Body of pancreas (tissue), 4 donors: ENCODE data around the gene RAD51B. TPM values are rescaled to one million over a fixed set of nuclear protein-coding genes. Genes with fewer than 3 reads are reported as not detected.

Source experiments
- ATAC-seq: fragments of 150-250 bp; one replicate; pipeline ENCODE4 v1.9.1; 2016
- DNase-seq, 4 donors: peaks; one replicate each; pipeline ENCODE4 v3.0.0-alpha.2; 2019
- H3K27ac ChIP-seq, 4 donors: fragments of 200-600 bp; sonication (generic); 1 replicate in 3 of 4; 2 replicates in 1 of 4; pipeline versions ENCODE4 v1.5.1 to v1.6.1; 2016 to 2019; ENCODE audit warnings: mild to moderate bottlenecking in 1 of 4, mixed read lengths in 1 of 4, moderate library complexity in 1 of 4
- H3K27me3 ChIP-seq, 2 donors: fragments of 200-600 bp; sonication (generic); one replicate each; pipeline ENCODE4 v1.6.0; 2016; ENCODE audit warnings: mild to moderate bottlenecking in 1 of 2
- H3K36me3 ChIP-seq, 2 donors: fragments of 200-600 bp; sonication (generic); replicated peaks in 1 of 2; 2 replicates each; pipeline ENCODE4 v1.5.1; 2016; ENCODE audit warnings: low read depth in 2 of 2; ENCODE audit not compliant: insufficient read depth in 1 of 2
- H3K4me1 ChIP-seq: fragments of 200-600 bp; sonication (generic); one replicate; pipeline ENCODE4 v1.6.0; 2016
- H3K4me3 ChIP-seq, 2 donors: fragments of 200-600 bp; sonication (generic); 1 replicate in 1 of 2; 2 replicates in 1 of 2; pipeline ENCODE4 v1.5.1; 2016 to 2019
- H3K9me3 ChIP-seq, 3 donors: fragments of 200-600 bp; sonication (generic); 1 replicate in 2 of 3; 2 replicates in 1 of 3; pipeline ENCODE4 v1.5.1; 2016
- CTCF ChIP-seq, 7 experiments: fragments of 450-650 bp in 4 of 7; fragments of 200-600 bp in 3 of 7; sonication (generic) in 3 of 7; IDR thresholded peaks; one replicate each; pipeline ENCODE4 v1.5.1; 2016 to 2019; ENCODE audit warnings: antibody characterized with exemption in 7 of 7
- POLR2A ChIP-seq, 3 donors: fragments of 450-650 bp; IDR thresholded peaks; one replicate each; pipeline ENCODE4 v1.6.1; 2016; ENCODE audit warnings: antibody characterized with exemption in 3 of 3, mild to moderate bottlenecking in 2 of 3
- WGBS, 2 donors: methylation state at CpG; one replicate each; pipeline ENCODE4 v1.1.5; 2017; 5-methylcytosine and 5-hydroxymethylcytosine counted together
- intact Hi-C: fragments of 100-400 bp; cut with DNase I; formaldehyde crosslinking; loops from one replicate; pipeline ENCODE4 v1.15.1; 2023
- total RNA-seq, 2 donors: library from RNA; depleted of rRNA; stranded (reverse); fragments of >200 nt; gene quantifications; one replicate each; pipeline ENCODE4 v1.1.0, GENCODE V29; 2016

Gene RAD51B
- total RNA-seq, 2 donors from 2014 or later = 12.2 to 29.6 TPM

DNA sequence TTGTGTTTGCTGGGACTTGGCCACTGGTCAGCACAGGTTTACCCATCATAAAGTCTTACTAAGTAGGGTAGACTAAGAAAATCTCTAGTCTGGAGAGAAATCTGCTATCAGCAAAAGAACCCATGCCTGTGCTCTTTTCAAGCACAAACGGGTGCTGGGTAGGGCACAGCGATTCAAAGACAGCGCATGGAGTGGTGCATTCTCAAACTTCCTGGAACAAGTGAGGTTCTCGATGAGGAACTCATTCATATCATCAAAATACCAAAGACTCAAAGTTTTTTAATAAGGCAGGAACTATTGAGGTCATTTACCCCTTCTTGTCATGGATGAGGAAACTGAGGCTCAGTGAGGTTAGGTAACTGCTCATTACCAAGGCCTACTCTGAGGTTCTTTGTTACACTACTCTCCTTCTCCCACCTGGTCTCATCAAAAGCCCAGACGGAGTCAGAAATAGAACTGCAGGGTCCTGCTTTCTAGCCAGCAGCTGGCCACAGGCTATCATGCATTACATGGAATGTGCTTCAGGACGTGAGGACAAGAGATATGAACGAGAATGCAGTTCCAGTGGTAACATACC, 583.0 kb downstream of the RAD51B start:
- no peak overlapping the region for H3K27ac ChIP-seq
- no peak overlapping the region for H3K4me3 ChIP-seq
- no peaks in the 10 kb centered on the region for H3K27me3 ChIP-seq
- no peaks in the 10 kb centered on the region for H3K36me3 ChIP-seq
- no peaks in the 10 kb centered on the region for H3K9me3 ChIP-seq
- TF ChIP-seq CTCF (IDR thresholded peaks at IDR 0.05) = no peak
- no peak for TF ChIP-seq POLR2A (IDR thresholded peaks at IDR 0.05)
- intact Hi-C loops = no loop called here
- 87 to 91% methylated on average over 7 of the region's 7 CpGs for WGBS, 2 donors
- no peak for ATAC-seq
- no peak for DNase-seq
- H3K4me1 ChIP-seq = peaks cover 21% of the 10 kb centered on the region

DNA sequence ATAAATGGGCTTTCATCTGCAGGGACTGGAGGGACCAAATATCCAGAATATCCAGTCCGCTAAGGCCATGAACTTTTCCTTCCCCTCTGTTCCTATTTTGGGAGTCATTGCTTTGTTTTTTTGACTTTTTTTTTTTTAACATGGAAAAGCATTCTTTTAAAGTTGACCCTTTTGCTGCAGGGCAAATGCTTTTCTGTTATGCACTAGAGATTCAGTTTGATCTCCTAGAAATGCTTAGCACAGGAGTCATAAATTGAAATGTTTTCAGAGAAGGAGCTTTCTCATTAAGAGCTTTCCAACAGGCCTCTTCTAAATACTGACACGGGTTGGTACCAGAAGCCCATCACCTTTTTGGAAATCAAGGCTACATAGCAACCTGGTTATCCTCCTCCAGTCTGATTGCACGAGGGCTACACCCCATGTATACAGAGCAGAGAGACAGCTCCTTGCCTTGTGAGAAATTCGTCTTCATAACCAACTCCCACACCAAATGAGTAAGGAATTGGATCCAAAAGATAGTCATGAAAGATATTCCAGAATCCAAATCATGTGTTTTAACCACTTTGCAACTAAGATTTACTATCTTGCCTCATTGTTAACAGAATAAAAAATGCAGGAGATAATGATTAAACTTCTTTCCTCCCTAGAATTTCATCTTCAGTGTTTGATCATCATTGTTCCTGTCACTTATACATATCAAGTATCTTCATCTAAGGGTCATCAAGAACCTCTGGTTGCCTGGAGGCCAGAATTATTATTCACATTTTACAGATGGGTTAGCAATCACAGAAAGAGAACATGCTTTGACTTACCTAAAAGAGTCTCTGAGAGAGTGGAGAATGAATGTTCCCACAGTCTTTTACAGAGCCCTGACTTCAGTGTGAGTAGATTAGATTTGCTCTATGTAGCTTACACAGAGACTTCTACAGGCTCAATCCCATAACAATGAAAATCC, 583.9 kb downstream of the RAD51B start:
- Histone ChIP-seq H3K4me3 (no peak overlapping the region), H3K4me1 (peaks cover 21% of the 10 kb centered on the region), H3K36me3 (no peaks in the 10 kb centered on the region), H3K9me3 (no peaks in the 10 kb centered on the region), H3K27me3 (no peaks in the 10 kb centered on the region), H3K27ac (no peak overlapping the region)
- TF ChIP-seq CTCF (IDR thresholded peaks at IDR 0.05) (no peak), POLR2A (IDR thresholded peaks at IDR 0.05) (no peak)
- intact Hi-C loops = no loop called here
- DNase-seq (no peak), ATAC-seq (no peak)
- 87 to 88% methylated on average over 4 of the region's 4 CpGs for WGBS, 2 donors

DNA sequence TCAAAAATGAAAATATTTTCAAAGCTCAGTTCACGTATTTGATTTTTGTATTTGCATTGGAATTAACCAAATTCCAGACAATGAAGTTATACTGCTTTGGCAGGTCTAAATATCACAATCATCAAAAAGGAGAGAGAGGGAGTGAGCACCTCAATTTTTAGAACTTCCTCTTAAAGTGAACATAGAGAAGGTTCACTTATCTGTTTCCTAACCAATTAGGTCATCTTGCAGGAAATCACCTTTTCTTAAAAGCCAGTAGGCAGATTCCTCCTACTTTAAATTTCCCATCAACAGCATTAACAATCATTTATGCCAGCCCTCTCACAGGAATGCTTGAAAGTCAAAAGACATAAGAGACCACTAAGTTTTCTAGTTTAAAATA, 584.6 kb downstream of the RAD51B start:
- DNase-seq = no peak
- no peak for ATAC-seq
- Histone ChIP-seq H3K27ac (no peak overlapping the region), H3K36me3 (no peaks in the 10 kb centered on the region), H3K4me3 (no peak overlapping the region), H3K9me3 (no peaks in the 10 kb centered on the region), H3K4me1 (peaks cover 21% of the 10 kb centered on the region), H3K27me3 (no peaks in the 10 kb centered on the region)
- intact Hi-C loops = no loop called here
- 75 to 88% methylated on average over 1 of the region's 1 CpG for WGBS, 2 donors
- TF ChIP-seq POLR2A (IDR thresholded peaks at IDR 0.05) (no peak), CTCF (IDR thresholded peaks at IDR 0.05) (no peak)

DNA sequence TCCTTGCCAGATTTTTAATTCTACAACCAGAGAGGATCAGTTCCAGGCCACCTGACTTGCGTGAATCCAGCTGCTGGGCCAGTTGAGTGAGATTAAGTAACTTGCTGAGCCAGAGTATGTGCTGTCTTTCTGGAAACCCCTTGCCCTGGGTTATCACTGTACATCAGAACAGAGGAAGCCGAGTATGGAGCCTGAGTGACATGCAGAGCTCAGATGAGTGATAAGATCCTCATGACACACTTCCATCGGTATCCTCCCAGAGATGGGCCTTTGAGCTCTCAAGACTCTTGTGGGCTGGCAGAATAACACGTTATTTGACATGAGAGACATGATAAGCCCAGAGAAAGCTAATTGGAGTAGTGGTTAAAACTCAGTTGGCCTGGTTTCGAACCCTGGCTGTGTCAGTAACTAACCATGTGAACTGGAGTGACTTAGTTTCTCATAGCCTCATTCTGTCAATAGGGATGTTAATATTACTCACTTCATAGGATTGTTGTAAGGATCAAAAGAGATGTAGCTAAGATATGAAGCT, 585.1 kb downstream of the RAD51B start:
- no peaks in the 10 kb centered on the region for H3K36me3 ChIP-seq
- DNase-seq = peak in 1 of 4 donors; percentile 30
- H3K9me3 ChIP-seq = no peaks in the 10 kb centered on the region
- 69 to 75% methylated on average over 5 of the region's 5 CpGs for WGBS, 2 donors
- H3K4me1 ChIP-seq = peaks cover 20% of the 10 kb centered on the region
- ATAC-seq = no peak
- no peaks in the 10 kb centered on the region for H3K27me3 ChIP-seq
- TF ChIP-seq POLR2A (IDR thresholded peaks at IDR 0.05) (no peak), CTCF (IDR thresholded peaks at IDR 0.05) (no peak)
- intact Hi-C loops = no loop called here
- H3K4me3 ChIP-seq = no peak overlapping the region
- H3K27ac ChIP-seq = no peak overlapping the region
